Fibroblast of skin of right biceps (primary cell): ENCODE data around the gene HFM1.

Source experiments
- DNase-seq: peaks from one replicate; pipeline ENCODE4 v3.0.0-alpha.2; 2013

Gene HFM1

DNA sequence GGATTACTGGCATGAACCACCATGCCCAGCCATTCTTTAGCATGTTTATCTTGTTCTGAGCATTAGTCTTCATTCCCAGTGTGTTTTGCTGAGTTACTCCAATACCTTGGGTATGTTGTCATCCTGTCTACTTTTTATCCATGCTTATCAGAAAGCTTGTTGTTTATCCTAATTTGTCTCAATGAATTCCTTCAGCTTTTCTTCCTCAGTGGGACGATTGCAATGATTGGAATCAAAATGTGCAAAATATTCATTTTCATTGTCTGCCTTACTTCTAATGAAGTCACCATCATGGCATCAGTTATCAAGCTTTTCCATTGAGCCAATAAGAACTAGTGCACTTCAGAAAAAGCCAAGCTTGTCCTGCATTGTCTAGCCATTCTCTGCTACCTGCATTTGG lies 170.5 kb downstream of the HFM1 start:
- no peak for DNase-seq

- DNase-seq, result no peak
These were observed 177.9 kb downstream of the HFM1 start for GRCh38 chr1:91226741-91227140.

DNA sequence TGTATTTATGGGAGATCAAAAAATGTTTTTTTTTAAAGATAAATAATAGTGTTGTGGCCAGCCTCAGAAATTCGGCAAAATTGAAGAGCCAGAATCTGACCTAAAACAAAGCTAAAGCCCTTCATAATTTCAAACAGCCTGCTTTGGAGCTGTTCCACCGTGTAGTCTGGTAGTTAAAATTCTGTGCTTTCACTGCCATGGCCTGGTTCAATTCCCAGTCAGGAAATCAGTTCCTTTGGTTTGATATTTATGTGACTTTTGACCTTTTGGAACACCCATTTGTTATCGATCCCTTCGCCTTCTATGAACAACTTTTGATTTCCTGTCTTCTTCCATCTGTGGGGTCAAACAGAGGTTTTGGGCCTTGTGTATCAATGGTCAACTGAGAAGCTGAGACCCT lies 179.8 kb downstream of the HFM1 start:
- no peak for DNase-seq

DNA sequence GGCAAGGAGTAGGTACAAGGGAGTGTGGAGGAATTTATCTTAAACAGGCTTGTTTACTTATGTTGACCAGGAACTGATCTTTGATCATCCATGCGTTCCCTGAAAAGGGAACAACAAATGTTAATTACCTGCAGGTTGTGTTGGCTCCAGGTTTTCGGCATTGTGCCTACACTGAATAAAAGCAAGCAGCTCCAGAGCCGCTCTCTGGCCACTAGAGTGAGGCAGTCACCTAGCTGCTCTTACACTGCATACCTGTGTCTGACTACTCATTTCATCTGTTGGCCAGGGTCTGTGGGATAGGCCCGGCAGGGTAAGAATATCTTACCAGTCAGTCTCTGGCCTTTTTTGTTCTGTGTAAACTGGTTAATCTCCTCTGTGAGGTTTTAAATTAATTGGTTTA lies 183.6 kb downstream of the HFM1 start:
- no peak for DNase-seq

DNA sequence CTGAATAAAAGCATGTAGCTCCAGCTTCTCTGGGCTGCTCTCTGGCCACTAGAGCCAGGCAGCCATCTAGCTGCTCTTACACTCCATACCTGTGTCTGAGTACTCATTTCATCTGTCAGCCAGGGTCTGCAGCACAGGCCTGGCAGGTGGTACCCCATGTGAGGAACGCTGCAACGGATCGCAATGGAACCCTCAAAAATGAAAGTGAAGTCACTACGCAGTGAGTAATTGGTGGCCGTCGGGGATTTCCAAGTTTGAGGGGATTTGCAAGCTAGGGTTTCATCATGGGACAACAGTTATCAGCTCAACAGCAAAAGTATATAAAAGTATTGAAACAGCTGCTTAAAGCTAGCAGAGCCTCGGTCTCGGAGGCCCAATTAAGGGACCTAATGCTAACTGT lies 186.7 kb downstream of the HFM1 start:
- no peak for DNase-seq
